ENCODE measurements around the gene FBXW12.
"Not testable (repeated sequence)": the region's sequence is repeated elsewhere in the genome, so short reads cannot be mapped to it uniquely, and the experiment has no call there.

Gene FBXW12, protein sequence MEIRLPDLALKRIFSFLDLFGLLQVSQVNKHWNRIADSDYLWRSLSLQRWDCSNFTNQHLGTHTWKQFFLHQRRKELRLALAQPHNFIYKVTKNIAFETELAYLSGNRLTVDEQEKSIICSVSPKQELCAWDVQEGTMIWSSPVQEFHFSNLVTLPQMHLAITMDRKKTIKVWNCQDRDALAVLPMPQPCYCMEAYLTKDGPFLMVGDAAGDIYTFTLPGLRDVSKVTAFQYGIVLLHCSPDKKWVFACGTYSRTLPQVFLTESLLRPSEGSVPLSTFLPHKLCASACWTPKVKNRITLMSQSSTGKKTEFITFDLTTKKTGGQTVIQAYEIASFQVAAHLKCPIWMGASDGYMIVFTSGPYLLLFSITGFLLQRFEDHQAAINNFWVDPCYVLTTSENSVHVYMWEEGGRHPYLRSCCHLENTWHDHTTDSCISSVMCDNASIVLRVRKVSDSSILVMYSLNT

DNA sequence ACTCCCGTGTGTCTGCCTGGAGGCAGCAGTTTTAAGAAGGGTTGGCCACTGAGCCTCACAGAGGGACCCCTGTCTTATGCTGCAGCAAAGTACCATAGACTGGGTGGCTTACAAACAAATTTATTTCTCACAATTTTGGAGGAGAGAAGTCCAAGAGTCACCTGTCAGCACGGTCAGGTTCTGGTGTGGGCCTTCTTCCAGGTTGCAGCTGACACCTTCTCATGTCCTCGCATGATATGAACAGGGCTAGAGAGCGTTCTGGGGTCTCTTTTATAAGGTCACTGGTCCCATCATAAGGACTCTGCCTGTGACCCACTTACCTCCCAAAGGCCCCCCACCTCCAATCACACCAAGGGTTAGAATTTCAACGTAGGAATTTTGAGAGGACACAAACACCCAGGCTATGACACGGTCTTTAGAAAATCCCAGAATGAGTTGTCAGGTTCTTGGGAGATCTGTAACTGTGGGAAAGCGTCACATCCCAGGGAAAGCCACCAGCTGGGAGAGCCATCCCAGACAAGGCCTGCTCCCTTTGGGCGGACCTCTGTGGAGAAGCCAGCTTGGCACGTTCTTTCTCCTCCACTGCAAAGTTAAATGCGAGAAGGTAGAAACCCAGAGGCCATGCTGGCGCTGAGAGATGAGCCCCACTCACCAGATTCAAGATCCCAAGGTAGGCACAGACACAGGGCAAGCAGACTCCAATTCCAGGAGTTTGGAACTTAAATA is at the start of gene FBXW12:
Gene FBXW12, plus strand, starts transcription at position 569 of the 726 bp plus-strand sequence. CDS start 549 bp downstream, outside the sequence.
- DNase-seq (ENCODE audit: low read depth in 2 of 2): no peak

DNA sequence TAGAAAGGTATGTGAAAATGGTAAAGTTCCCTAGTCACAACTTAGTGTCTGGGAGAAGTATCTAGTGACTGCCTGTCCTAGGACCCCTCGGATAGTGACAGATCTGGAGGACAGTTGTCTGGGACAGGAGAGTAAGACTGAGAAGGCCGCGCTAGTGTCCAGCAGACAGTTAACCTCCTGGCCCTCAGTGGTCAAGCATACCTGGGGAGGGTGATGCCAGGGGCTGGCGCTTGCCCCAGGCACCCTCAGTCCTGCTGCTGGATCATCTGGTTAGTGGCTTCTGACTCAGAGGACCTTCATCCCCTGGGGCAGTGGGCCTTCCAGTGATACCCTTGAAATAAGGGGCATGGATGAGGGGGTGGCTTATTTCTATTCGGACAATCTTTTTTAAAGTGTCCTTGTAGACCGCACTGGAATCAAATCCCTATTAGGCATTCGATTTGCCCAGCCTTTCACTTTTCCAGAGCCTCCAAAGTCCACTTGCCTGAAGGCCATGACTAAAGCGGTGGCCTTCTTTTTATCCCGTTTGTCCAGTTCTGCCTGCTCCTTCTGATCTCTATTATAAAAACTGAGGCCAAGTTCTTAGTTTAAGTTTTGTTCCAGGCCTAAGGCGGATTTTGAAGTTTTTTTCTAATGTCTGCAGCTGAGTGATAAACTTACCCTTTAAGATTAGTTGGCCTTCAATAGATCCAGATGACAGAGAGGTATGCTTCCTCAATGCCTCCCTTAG is 40.1 kb upstream of the FBXW12 start:
- not testable (repeated sequence) for DNase-seq (ENCODE audit: low read depth in 2 of 2)

DNA sequence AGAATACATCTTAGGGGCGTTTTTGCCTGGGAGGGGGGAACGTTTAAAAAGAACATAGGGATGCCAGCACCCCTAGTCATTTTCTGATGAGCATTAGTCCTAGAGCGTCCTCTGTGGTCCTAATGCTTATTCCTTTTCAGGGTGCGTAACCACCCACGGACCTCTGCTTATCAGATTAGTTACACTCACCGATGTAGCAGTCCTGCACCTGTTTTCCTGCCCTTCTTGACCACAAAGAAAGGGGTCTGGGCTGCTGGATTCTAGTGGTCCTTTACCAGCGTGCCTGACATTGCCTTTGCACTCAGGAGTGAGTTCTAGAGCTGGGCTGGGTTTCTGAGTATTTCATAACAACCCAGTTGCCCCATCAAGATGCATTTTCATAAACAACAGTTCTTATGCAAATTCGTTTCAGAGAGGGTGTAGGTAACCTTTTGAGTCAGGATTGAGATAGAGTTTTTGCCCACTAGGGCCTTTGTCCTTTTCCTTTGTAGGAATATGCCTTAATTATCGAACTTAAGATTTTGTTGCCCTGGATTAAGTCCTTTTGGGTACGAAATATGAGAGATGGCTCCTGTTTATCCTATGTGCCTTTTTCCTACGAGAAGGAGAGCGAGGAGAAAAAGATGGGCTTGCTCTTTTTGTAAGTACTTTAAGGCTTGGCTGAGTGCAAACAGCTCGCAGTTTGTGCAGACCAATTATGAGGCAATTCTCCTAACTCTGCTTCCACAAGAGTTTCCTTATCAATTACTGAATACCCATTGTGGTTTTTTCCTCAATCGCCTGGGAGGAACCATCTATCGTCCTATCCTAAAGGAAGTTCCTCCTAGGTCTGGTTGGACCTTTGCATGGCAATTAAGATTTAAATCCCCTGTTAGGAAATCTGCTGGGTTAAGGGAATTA is 38.4 kb upstream of the FBXW12 start, which contains the start of gene SPINK8:
Gene SPINK8, minus strand, starts transcription at position 316 of the 900 bp plus-strand sequence. CDS start 5,320 bp downstream, outside the sequence.
- not testable (repeated sequence) for DNase-seq (ENCODE audit: low read depth in 2 of 2)

DNA sequence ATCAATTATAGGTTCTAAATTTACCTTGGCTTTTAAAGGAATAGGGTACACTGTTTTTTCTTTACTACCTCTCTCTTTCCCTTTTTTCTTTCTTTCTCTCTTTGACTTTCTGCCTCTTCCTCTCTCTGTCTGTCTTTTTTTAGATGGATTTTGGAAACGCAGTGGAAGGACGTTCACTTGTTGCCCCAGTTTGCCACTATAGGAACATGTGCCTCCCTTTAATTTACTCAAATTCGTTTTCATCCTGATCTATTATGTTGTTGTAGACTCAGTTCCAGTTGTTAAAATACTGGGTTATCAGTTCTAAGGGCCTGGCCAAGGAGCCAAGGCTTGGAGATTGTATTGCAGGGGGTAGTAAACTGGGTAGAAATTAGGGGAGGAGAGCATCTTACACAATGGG is 37.4 kb upstream of the FBXW12 start:
- DNase-seq (ENCODE audit: low read depth in 2 of 2): no peak

DNA sequence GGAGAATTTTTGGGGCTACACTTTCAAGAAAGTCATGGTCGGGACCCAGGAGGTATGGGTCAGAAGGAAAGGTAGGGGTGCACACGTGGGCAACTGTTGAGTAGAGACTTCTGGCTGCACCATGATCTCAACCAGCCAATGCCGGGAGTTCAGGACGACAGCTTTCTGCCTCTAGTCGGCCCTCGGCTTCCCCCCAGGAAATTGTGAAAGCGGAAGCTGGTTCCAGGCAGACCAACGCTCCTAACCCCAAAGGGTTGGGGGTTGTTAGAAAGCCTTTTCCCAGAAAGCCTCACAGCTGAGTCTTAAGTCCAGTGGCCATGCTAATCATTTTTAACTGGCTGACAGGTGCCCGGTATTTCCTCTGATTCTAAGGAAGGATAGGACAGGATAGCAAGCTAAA is 36.7 kb upstream of the FBXW12 start:
- DNase-seq (ENCODE audit: low read depth in 2 of 2): not testable (repeated sequence)

DNA sequence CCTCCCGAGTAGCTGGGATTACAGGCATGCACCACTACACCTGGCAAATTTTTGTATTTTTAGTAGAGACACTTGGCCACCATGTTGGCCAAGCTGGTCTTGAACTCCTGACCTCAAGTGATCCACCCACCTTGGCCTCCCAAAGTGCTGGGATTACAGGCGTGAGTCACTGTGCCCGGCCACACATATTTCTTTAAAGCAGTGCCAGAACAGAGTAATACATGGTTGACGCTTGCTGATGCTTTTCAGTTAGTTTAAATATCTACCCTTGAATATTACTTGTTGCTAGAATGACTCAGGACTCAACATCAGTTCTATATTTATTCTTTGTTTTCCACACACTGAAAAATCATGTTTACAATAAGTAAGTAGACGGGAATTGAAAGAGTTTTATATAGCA is 34.5 kb upstream of the FBXW12 start:
- DNase-seq (ENCODE audit: low read depth in 2 of 2): not testable (repeated sequence)

DNA sequence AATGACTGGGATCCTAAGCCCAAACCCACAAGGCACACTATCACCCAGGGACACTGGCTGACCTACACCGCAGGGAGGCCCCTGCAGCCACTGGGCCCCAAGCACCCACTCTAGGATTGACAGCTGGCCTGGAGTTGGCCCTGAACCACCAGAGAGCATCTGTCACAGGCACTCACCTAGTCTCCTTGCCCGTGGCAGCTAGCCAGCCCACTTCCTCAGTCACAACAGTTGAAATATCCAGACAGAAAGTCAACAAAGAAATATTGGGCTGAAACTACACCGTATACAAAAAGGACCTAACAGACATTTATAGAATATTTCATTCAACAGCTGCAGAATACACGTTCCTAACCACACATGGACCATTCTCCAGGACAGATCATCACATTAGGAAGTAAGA is 33.4 kb upstream of the FBXW12 start:
- DNase-seq (ENCODE audit: low read depth in 2 of 2): no peak

DNA sequence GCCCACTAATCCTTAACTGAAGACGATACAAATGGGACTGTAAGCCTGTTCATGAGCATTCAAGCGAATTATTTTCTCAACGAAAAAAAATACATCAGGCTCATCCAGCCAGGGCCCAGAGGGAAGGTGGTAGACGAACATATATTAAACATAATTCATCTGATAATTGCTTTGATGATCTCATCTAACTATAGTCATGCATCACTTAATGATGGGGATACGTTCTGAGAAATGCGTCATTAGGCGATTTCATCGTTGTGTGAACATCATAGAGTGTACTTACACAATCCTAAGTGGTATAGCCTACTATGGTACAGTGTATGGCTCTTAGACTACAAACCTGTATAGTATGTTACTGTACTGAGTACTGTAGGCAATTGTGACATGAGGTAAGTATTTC is 28.6 kb upstream of the FBXW12 start:
- no peak for DNase-seq (ENCODE audit: low read depth in 2 of 2)

DNA sequence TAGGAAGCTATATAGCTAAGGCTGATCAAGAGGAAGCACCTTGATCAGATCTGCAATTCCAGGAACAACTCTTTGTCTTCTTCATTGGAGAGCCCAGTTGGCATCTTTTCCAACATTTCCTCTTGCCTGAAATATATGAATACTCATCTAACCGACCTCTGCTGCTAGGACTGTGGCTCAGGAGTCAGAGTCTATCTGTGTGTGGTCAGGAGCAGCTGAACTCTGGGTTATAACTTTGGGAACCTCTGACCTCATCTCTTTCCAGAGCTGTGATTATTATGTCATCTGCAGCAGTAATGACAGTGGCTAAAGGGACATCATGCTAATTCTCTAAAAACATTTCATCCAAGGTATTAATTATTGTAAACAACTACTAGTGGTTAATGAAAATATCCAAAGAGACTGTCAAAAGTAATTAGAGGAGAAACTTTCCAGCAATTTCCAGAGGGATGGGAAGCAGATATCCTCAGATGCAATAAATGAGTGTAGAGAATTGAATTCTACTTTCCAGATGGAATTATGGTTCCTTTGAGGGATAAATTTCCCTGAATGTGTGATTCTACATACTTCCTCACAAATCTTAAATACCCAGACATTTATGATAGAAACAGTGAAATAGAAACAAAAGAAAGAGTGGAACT is 27.0 kb upstream of the FBXW12 start:
- DNase-seq (ENCODE audit: low read depth in 2 of 2): no peak

DNA sequence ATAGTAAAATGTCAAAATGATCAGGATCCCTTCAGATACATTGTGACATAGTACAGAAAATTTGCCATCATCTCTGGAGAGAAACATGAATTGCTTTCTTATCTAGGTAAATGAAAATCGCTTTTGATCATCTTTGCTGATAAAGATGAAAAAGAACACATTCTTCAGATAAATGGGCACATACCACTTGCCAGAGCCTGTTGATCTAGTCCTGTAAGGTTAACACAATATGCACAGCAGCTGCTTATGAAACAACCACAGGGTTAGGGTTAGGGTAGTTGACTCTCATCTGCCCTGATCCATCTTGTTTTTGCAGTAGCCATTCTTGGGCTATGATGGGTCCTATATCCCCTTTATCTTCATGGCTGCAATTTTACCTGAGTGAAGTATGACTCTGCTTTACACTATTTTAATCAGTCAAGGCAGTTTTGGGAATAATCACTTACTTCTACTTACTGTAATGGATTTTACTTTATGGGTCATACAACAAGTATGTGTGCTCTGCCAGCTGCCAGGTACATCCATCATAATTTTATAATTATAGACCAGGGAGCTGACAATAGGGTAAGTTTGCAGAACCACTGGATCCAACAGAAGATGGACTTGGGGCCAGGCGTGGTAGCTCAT is 26.0 kb upstream of the FBXW12 start:
- no peak for DNase-seq (ENCODE audit: low read depth in 2 of 2)

DNA sequence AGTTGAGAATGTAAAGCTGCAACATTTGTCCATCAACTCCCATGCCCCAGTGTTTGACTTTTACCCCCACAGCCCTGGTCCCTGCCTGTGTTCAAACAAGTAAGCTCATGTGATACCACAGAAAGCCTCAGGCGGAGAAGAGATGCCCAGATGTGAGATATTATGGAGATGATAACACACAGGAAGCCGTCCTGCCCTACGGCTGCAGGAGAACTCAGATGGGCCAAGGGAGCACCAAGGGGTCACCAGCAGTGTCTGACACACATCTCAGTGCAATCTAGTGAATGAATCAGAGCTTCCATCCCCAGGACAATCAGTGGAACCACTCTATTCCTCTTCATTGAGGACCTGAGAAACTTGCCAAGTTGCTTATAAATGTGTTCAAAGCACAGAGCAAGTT is 24.5 kb upstream of the FBXW12 start:
- DNase-seq (ENCODE audit: low read depth in 2 of 2): no peak

DNA sequence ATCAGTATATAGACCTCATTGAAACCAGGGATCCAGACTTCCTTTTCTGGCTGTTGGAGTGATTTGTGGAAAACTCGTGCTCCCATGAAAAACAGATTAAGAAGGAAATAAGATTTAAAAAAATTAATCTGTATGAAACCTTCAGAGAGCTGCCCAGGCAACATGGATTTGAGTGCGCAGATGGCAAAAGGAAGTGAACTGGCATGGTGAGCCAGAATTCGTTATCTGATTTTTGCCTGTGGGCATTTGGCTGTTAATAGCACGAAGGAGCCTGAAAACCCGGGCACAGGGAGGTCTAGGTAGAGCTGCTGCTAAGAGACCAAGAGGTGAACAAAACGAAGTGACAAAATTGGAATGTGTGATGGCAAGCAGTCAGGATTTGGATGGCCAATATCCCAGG is 19.5 kb upstream of the FBXW12 start:
- DNase-seq (ENCODE audit: low read depth in 2 of 2): no peak

DNA sequence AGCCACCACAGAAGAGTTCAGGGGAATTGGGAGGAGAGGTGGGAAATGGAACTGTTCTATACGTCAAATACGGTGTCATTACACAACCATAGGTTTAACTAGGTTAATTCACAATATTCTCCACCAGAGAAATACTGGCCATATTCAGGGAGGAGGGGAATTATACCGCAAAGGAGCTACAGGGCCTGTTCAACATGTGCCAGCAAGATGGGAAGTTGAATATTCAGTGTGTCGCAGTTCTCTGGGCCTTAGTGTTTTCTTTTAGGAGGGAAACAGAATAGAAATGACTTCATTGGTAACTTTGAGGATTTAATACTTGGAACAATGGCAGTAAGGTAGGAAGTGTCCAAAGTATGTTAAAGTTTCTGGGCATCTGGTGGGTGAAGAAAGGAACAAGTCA is 18.0 kb upstream of the FBXW12 start:
- no peak for DNase-seq (ENCODE audit: low read depth in 2 of 2)

DNA sequence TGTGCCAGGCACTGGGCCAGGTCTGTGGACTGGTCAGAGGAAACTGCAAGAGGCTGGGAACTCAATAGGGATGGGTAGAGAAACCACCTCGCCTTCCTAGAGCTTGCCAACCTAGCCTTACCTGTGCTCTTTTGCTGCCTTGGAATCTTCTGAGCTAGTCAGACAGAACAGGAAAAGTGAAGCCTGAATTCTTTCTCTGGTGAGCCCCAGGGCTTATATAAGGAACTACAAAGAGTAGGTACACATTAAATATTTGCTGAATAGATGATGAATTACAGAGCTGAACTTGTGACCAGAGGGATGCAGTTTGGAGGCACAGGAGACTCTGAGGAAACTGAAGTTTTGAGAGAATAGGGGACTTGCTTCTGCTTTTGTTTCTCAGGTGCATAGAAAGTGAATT is 15.6 kb upstream of the FBXW12 start:
- DNase-seq (ENCODE audit: low read depth in 2 of 2): no peak

DNA sequence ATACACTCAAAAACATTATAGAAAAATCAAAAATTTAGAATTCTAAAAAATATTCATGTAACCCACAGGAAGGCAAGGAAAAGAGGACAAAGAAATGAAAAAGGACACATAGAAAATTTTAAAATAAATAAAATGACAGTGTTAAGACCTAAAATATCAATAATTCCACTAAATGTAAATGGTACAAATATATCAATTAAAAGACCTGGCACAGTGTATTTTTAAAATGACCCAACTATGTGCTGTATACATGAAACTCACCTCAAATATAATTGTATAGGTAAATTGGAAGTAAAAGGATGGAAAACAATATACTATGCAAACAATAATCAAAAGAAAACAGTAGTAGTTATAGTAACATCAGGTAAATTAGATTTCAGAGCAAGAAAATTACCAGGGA is 10.1 kb upstream of the FBXW12 start:
- DNase-seq (ENCODE audit: low read depth in 2 of 2): no peak

DNA sequence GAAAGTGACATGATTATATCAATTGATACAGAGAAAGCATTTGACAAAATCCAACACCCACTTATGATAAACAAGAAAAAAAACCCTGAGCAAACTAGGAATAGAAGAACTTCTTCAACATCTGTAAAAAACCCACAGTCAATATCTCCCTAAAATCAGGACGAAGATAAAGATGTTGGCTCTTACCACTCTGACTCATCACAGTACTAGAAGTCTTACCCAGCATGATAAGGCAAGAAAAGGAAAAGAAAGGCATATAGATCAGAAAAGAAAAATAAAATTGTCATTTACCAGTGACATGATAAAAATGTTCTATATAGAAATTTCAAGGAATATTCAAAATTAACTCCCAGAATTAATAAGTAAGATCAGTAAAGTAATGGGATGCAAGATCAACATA is 7.2 kb upstream of the FBXW12 start:
- no peak for DNase-seq (ENCODE audit: low read depth in 2 of 2)

DNA sequence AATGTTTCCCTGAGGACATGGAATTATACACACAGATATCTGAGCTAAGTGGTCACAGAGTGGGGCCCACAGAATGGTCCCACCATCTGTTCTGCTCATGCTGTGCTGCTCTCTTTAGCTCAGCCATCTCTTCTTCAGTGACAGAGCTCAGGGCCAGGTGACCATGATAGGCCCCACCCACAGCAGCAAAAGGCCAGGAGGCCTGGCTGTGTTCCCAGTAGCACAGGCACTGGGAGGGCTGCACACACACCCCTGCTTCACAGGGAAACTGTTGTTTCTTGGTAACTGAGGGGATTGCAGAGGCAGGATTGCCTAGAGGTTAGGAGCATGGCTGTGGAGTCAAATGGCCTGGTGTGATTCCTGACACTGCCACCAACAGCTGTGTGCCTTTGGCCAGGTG is 4.8 kb upstream of the FBXW12 start:
- no peak for DNase-seq (ENCODE audit: low read depth in 2 of 2)

DNA sequence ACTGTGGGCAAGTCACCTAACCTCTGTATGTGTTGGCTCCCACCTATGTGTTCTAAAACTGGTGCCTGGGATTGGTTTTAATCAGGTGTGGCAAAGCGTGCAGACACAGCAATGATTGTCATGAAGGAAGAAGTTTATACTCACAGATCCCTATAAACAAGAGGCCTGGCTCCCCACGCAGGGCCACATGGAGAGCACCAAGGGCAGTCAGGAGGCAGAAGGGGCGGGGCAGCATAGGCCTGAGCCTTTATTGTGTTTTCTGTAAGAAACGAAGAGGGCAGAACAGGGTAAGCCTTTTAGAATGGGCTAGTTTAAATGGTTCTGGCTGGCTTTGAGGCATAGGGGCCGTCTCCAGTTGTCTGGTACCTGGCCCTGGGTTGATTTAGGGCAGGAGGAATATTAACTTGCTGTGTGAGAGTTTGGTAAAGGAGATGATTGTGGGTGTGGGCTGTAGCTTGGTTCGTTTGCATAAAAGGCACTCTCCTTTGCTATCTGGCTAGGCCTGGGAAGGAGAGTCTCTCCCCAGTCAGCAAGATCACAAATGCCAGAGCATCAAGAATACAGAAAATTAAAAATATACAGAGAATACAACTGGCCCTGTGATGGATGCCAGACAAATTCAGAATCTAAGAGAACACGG is 2.2 kb upstream of the FBXW12 start:
- no peak for DNase-seq (ENCODE audit: low read depth in 2 of 2)

DNA sequence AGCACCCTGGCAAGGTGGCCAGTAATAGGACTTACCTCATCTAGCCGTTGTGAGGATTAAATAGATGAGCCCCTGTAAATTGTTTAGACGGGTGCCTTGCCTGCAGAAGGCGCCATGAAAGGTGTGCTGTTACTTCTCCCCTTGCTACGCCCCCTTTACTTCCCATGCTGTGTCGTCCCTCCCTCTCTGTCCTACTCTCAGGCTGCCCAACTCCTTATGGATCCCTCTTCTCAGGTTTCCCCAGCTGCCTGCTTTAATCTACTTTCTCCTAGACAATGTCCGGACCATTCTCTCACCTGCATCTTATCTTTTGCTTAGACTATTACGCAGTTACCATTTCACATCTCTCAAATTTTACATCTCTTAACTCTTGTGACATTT is 1.7 kb upstream of the FBXW12 start:
- DNase-seq (ENCODE audit: low read depth in 2 of 2): no peak

DNA sequence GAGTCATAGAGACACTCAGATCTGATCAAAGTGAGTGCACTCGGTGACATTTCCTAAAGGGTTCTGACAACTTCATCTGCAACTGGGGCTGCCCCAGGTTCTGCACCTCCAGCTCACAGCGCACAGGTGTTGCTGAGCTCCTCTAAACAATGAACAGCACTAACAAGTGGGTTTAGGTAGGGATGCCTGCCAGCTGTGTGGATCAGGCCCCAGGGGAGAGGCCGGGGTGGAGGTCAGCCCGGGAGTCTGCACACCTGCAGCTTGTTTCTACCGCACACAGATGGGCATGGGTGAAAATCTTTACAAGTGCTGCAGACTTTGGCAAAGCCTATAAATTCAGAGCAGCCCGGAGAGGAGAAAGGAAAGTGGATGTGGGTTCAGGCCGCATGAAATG is 355 bp downstream of the FBXW12 start:
- DNase-seq (ENCODE audit: low read depth in 2 of 2): no peak
